Right cardiac atrium (tissue), 5 donors: Measurements from ENCODE around the gene ASCL2. TPM values are rescaled to one million over a fixed set of nuclear protein-coding genes. Genes with fewer than 3 reads are reported as not detected.
"Not testable (repeated sequence)": the region's sequence is repeated elsewhere in the genome, so short reads cannot be mapped to it uniquely, and the experiment has no call there.

Source experiments
- ATAC-seq, 2 donors: fragments of 200-7000 bp; cut with Tn5 transposase; one replicate each; pipeline versions ENCODE4 v1.8.0 to v1.9.1; 2020; ENCODE audit warnings: moderate library complexity in 2 of 2, mild to moderate bottlenecking in 1 of 2
- DNase-seq, 3 donors: peaks; one replicate each; pipeline ENCODE4 v3.0.0-alpha.2; 2020
- H3K27ac ChIP-seq: one replicate; pipeline ENCODE4 v1.5.1; 2013; ENCODE audit warnings: mild to moderate bottlenecking, low read length, control low read depth, moderate library complexity
- H3K27me3 ChIP-seq: one replicate; pipeline ENCODE4 v1.6.1; 2013; ENCODE audit not compliant: control insufficient read depth, insufficient read depth
- H3K4me1 ChIP-seq: one replicate; pipeline ENCODE4 v1.6.1; 2013; ENCODE audit warnings: low read length; ENCODE audit not compliant: control insufficient read depth, insufficient read depth
- H3K4me3 ChIP-seq: one replicate; pipeline ENCODE4 v1.5.1; 2013; ENCODE audit warnings: low read length, control low read depth
- H3K9me3 ChIP-seq: one replicate; pipeline ENCODE4 v1.6.1; 2013; ENCODE audit warnings: low read length; ENCODE audit not compliant: control insufficient read depth
- WGBS: extraction: QIAGEN DNeasy Blood & Tissue Kit; methylation state at CpG from one replicate; pipeline ENCODE4 v1.1.7; 2013; 5-methylcytosine and 5-hydroxymethylcytosine counted together
- intact Hi-C, 4 donors: fragments of 100-400 bp; cut with DNase I; formaldehyde crosslinking; loops; one replicate each; pipeline versions ENCODE4 v1.11.0 to v1.14.0; 2022 to 2023
- polyA plus RNA-seq: library from polyadenylated mRNA; stranded (reverse); fragments of 200-250 nt; gene quantifications from one replicate; pipeline ENCODE4 v1.2.3, GENCODE V29; 2013
- total RNA-seq, 4 donors: library from RNA; stranded (reverse); fragmentation: NEBNext Ultra II Directional; extraction: Animal tissue kit (Norgen Biotek cat#: 25700); gene quantifications; one replicate each; pipeline ENCODE4 v1.2.1, GENCODE V29; 2021
- donor health status: healthy with polysubstance abuse.
- donor health status: DM: no; HTN: yes; CAD: no.
- donor health status: DM: no; HTN: no; CAD: no.
- donor health status: DM: no; HTN: yes; CAD: no; lungs with severe emphysema.
- donor health status: DM: yes; HTN: yes; CAD: no.

ASCL2 gene
- total and polyA plus RNA-seq, 5 donors: 0.20 to 0.51 (median 0.29) TPM; not detected in 1

GRCh38 chr11:2286350-2286749 is 16.0 kb upstream of the ASCL2 start:
- H3K4me3 ChIP-seq, H3K4me1 ChIP-seq, H3K27ac ChIP-seq, ATAC-seq, H3K9me3 ChIP-seq, intact Hi-C loops, H3K27me3 ChIP-seq: not testable (repeated sequence)
- 93% methylated on average over 12 of the region's 13 CpGs for WGBS
- peak in 1 of 3 donors; percentile 37 for DNase-seq

DNA sequence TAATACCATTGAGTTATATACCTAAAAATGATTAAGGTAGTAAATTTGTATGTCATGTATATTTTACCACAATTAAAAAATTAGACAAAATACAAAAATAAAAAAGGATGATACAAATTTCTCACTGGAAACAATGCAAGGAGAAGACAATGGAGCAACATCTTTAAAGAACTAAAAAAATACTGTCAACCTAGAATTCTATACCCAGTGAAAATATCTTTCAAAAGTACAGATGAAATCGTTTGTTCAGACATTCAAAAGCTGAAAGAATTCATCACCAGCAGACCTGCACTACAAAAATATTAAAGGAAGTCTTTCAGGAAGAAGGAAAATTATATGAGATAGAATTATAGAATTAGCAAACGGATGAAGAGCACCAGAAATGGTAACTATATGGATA is 9.8 kb upstream of the ASCL2 start:
- intact Hi-C loops: no loop called here
- DNase-seq (no peak), ATAC-seq (no peak)
- Histone ChIP-seq H3K4me1 (no peaks in the 10 kb centered on the region), H3K4me3 (no peak overlapping the region), H3K27me3 (no peaks in the 10 kb centered on the region), H3K9me3 (no peaks in the 10 kb centered on the region), H3K27ac (no peak overlapping the region)
- 68% methylated on average over 2 of the region's 2 CpGs for WGBS

GRCh38 chr11:2277933-2278523 is 7.6 kb upstream of the ASCL2 start:
- H3K9me3 ChIP-seq: no peaks in the 10 kb centered on the region
- no peaks in the 10 kb centered on the region for H3K4me1 ChIP-seq
- no peak overlapping the region for H3K4me3 ChIP-seq
- H3K27me3 ChIP-seq: no peaks in the 10 kb centered on the region
- no peak for DNase-seq
- intact Hi-C loops: loop anchor here in 1 of 4 donors (10.0 kb wide), 1 partner anchor 63 kb away; no protein-coding TSS in a partner anchor
- 85% methylated on average over 6 of the region's 6 CpGs for WGBS
- ATAC-seq: no peak
- H3K27ac ChIP-seq: no peak overlapping the region

DNA sequence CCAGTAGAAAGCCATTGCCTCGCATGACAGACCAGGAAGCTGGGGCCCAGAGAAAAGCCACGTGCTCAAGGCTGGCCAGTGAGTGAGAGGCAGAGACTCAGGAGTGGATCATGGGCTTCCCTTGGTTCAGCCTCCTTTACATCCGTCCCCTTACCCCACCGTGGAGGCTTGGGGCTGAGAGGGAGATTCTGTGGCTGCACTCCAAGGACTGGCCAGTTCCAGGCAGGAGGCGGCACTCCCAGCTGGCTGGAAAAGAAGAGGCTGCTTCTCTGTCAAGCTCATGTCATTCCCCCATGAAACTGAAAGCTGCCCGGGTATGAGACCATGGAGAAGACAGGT is 6.6 kb upstream of the ASCL2 start:
- WGBS: 45% methylated on average over 6 of the region's 6 CpGs
- Histone ChIP-seq H3K27ac (no peak overlapping the region), H3K27me3 (no peaks in the 10 kb centered on the region), H3K9me3 (no peaks in the 10 kb centered on the region), H3K4me1 (no peaks in the 10 kb centered on the region), H3K4me3 (no peak overlapping the region)
- ATAC-seq (no peak), DNase-seq (no peak)
- intact Hi-C loops: loop anchor here in 1 of 4 donors (10.0 kb wide), 1 partner anchor 62 kb away; no protein-coding TSS in a partner anchor

GRCh38 chr11:2276280-2277007 is 6.1 kb upstream of the ASCL2 start:
- DNase-seq: no peak
- intact Hi-C loops: loop anchor here in 1 of 4 donors (10.0 kb wide), 1 partner anchor 62 kb away; no protein-coding TSS in a partner anchor
- 93% methylated on average over 14 of the region's 14 CpGs for whole genome bisulfite sequencing
- Histone ChIP-seq H3K4me1 (no peaks in the 10 kb centered on the region), H3K9me3 (no peaks in the 10 kb centered on the region), H3K27me3 (no peaks in the 10 kb centered on the region), H3K27ac (no peak overlapping the region), H3K4me3 (no peak overlapping the region)
- ATAC-seq: no peak

DNA sequence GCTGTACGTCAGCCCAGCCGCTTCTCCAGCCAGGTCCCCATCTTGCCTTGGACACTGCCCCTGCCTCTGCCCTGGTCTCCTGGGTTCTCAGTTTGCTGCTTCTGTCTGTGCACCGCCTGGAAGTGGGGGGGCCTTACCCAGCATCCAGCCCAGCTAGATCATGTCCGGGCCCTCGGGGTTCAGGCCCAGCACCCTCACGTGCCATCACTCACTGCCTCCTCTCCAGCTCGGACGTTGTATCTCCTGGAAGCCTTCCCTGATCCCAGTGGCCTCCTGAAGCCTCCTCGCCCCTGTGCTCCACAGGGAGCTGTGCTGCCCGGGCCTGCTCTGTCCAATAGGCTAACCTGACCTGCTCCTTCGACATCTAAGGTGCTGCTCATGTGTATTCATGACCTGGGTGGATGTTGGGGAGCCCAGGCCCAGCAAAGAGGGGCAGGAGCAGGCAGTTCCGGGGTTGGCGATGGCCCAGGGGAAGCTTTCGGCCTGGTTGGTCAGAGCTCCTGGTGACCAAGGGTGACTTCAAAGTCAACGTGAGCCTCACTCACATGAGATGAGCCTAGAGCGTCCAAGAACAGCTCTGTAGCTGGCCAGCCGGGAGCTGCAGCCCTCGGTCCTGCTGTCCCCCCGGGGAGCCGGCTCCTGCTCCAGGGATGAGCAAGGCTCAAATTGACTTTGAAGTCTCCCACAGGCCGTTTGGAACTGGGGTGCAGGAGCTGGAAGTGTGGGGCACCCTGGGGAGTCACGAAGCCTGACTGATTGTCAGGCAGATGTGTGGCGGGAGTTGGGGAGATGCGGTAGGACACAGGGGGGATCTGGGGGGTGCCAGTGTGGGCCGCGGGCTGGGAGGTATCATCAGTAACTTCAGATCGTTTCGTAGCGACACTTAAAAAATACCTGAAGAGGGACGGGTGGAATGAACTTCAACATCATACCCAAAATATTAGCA is 5.2 kb upstream of the ASCL2 start:
- 86% methylated on average over 30 of the region's 30 CpGs for WGBS
- no peaks in the 10 kb centered on the region for H3K4me1 ChIP-seq
- no peaks in the 10 kb centered on the region for H3K27me3 ChIP-seq
- no peak overlapping the region for H3K27ac ChIP-seq
- no peak overlapping the region for H3K4me3 ChIP-seq
- DNase-seq (peak in 1 of 3 donors; percentile 31), ATAC-seq (no peak)
- H3K9me3 ChIP-seq: no peaks in the 10 kb centered on the region
- intact Hi-C loops: loop anchor here in 1 of 4 donors (10.0 kb wide), 1 partner anchor 61 kb away; no protein-coding TSS in a partner anchor

- Histone ChIP-seq H3K9me3 (no peaks in the 10 kb centered on the region), H3K4me1 (no peaks in the 10 kb centered on the region), H3K27ac (no peak overlapping the region), H3K4me3 (no peak overlapping the region), H3K27me3 (no peaks in the 10 kb centered on the region)
- intact Hi-C loops: loop anchor here in 1 of 4 donors (10.0 kb wide), 1 partner anchor 59 kb away; no protein-coding TSS in a partner anchor
- 79% methylated on average over 12 of the region's 12 CpGs for WGBS
- ATAC-seq (no peak), DNase-seq (no peak)
Observed at GRCh38 chr11:2273771-2274170, 3.4 kb upstream of the ASCL2 start.

DNA sequence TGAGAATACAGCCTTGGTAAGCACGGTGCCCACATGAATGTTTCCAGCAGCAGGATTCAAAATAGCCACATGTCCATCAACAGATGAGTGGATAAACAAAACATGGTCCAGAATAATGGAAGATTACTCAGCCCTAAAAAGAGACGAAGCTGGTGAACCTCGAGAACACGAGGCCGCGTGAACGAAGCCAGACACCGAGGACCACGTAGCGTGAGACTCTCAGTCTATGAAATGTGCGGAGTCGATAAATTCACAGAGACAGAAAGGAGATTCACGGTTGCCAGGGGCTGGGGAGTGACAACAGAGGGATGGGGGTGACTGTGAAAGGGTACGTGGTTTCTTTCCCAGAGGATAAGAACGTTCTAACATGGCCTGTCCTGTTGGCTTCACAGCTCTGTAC is 2.9 kb upstream of the ASCL2 start:
- WGBS: 88% methylated on average over 15 of the region's 15 CpGs
- H3K9me3 ChIP-seq: no peaks in the 10 kb centered on the region
- no peak for ATAC-seq
- H3K27me3 ChIP-seq: no peaks in the 10 kb centered on the region
- H3K27ac ChIP-seq: no peak overlapping the region
- no peak for DNase-seq
- H3K4me3 ChIP-seq: no peak overlapping the region
- intact Hi-C loops: loop anchor here in 1 of 4 donors (10.0 kb wide), 1 partner anchor 59 kb away; no protein-coding TSS in a partner anchor
- no peaks in the 10 kb centered on the region for H3K4me1 ChIP-seq

- no peaks in the 10 kb centered on the region for H3K4me1 ChIP-seq
- intact Hi-C loops: loop anchor here in 1 of 4 donors (10.0 kb wide), 1 partner anchor 58 kb away; no protein-coding TSS in a partner anchor
- 78% methylated on average over 7 of the region's 7 CpGs for WGBS
- DNase-seq (no peak), ATAC-seq (no peak)
- H3K27me3 ChIP-seq: no peaks in the 10 kb centered on the region
- H3K4me3 ChIP-seq: no peak overlapping the region
- no peaks in the 10 kb centered on the region for H3K9me3 ChIP-seq
- H3K27ac ChIP-seq: no peak overlapping the region
Observed at GRCh38 chr11:2272946-2273280, 2.5 kb upstream of the ASCL2 start.

- DNase-seq (no peak), ATAC-seq (no peak)
- Histone ChIP-seq H3K4me1 (no peaks in the 10 kb centered on the region), H3K27me3 (no peaks in the 10 kb centered on the region), H3K27ac (no peak overlapping the region), H3K4me3 (no peak overlapping the region), H3K9me3 (no peaks in the 10 kb centered on the region)
- intact Hi-C loops: loop anchor here in 1 of 4 donors (10.0 kb wide), 1 partner anchor 58 kb away; no protein-coding TSS in a partner anchor
- 81% methylated on average over 21 of the region's 21 CpGs for WGBS
Observed at GRCh38 chr11:2272228-2272945, 2.0 kb upstream of the ASCL2 start.
